ENCODE results near the gene RARRES2. TPM values are rescaled to one million over a fixed set of nuclear protein-coding genes. Genes with fewer than 3 reads are reported as not detected.

Gene RARRES2
- total RNA-seq, 5 donors from 2014 or later (not counting 1 experiment from before 2014, with no cell fraction given): 2.7 to 3.2 (median 2.7) TPM; not detected in 2

GRCh38 chr7:150385302-150385723, 43.9 kb upstream of the RARRES2 start:
- no peak for ATAC-seq (replicated peaks in 1 of 4)
- no peak for DNase-seq
- H3K27me3 Mint-ChIP-seq: no peaks in the 10 kb centered on the region
- H3K27me3 ChIP-seq (replicated peaks in 1 of 2; ENCODE audit: control insufficient read depth in 2 of 2, extremely low read depth in 1 of 2, insufficient read depth in 2 of 2, low read length in 1 of 2): no peaks in the 10 kb centered on the region
- peaks cover 0 to 5% of the 10 kb centered on the region in 2 experiments for H3K4me1 ChIP-seq (ENCODE audit: control insufficient read depth in 1 of 2, extremely low read depth in 1 of 2, insufficient read depth in 2 of 2, low read length in 2 of 2)
- H3K4me3 ChIP-seq (ENCODE audit: control insufficient read depth in 1 of 2, extremely low read depth in 1 of 2, low read length in 1 of 2): no peak overlapping the region
- no peak overlapping the region for H3K27ac ChIP-seq (ENCODE audit: low read length)
- no peak overlapping the region for H3K4me3 Mint-ChIP-seq
- H3K9me3 ChIP-seq: no peaks in the 10 kb centered on the region
- H3K4me1 Mint-ChIP-seq: peaks cover 12 to 20% (median 17%) of the 10 kb centered on the region in 3 donors
- WGBS (ENCODE audit: insufficient coverage): 91% methylated on average over 11 of the region's 14 CpGs
- peaks cover 3% of the 10 kb centered on the region for H3K36me3 Mint-ChIP-seq
- ChIA-PET POLR2A (no interaction called here), CTCF (no interaction called here)
- peaks cover 0 to 4% of the 10 kb centered on the region in 2 donors for H3K36me3 ChIP-seq (ENCODE audit: control insufficient read depth in 2 of 2, extremely low read depth in 1 of 2, insufficient read depth in 1 of 2, low read length in 1 of 2)
- H3K27ac Mint-ChIP-seq: no peak overlapping the region
- no peaks in the 10 kb centered on the region for H3K9me3 Mint-ChIP-seq

- Histone ChIP-seq H3K9me3 (no peaks in the 10 kb centered on the region), H3K27ac (ENCODE audit: low read length) (no peak overlapping the region), H3K4me1 (ENCODE audit: control insufficient read depth in 1 of 2, extremely low read depth in 1 of 2, insufficient read depth in 2 of 2, low read length in 2 of 2) (peaks cover 5 to 12% of the 10 kb centered on the region in 2 experiments), H3K4me3 (ENCODE audit: control insufficient read depth in 1 of 2, extremely low read depth in 1 of 2, low read length in 1 of 2) (no peak overlapping the region), H3K27me3 (replicated peaks in 1 of 2; ENCODE audit: control insufficient read depth in 2 of 2, extremely low read depth in 1 of 2, insufficient read depth in 2 of 2, low read length in 1 of 2) (no peaks in the 10 kb centered on the region), H3K36me3 (ENCODE audit: control insufficient read depth in 2 of 2, extremely low read depth in 1 of 2, insufficient read depth in 1 of 2, low read length in 1 of 2) (peaks cover 0 to 4% of the 10 kb centered on the region in 2 donors)
- Mint-ChIP-seq H3K36me3 (peaks cover 3% of the 10 kb centered on the region), H3K4me1 (peaks cover 19 to 26% (median 24%) of the 10 kb centered on the region in 3 donors), H3K4me3 (no peak overlapping the region), H3K27me3 (no peaks in the 10 kb centered on the region), H3K27ac (peak overlapping the region in 1 of 2 donors; percentile 52), H3K9me3 (no peaks in the 10 kb centered on the region)
- ChIA-PET CTCF (no interaction called here), POLR2A (no interaction called here)
- DNase-seq: no peak
- ATAC-seq (replicated peaks in 1 of 4): no peak
- WGBS (ENCODE audit: insufficient coverage): 70% methylated on average over 3 of the region's 15 CpGs
These were observed 43.2 kb upstream of the RARRES2 start for GRCh38 chr7:150384406-150385301.

DNA sequence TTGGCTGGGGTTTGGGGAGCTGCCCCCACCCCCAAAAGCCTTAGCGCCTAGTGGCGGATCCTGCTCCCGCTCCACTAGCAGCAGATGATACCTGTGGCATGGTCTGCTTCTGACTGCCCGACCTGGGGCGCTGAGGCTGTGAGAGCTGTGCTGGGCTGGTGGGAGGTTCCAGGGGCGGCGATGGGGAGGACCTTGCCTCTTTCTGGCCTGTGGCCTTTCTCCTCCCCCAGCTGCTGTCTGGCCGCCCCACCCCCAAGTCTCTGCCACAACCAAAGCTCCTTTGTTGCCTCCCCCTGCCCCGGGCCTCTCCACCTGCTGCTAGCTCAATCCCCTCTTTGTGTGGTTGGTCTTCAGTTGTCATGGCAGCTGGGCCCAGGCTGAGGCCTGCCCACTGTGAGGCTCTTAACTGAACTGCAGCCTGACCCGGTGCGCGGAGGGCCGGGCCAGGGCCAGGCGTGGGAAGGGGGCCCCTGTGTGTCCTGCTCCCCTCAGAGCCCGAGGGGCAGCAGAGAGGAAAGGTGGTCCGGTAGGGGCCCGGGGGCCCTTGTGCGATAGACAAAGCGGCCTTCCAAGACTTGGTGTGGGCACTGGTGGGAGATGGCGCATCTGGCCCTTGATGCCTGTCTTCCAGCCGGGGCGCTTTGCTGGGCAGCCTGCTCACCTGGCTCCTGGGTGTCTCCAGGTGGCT, 42.4 kb upstream of the RARRES2 start:
- no peaks in the 10 kb centered on the region for H3K27me3 Mint-ChIP-seq
- H3K4me1 Mint-ChIP-seq: peaks cover 20 to 29% (median 26%) of the 10 kb centered on the region in 3 donors
- no peaks in the 10 kb centered on the region for H3K9me3 Mint-ChIP-seq
- H3K36me3 Mint-ChIP-seq: peaks cover 3% of the 10 kb centered on the region
- peaks cover 6 to 14% of the 10 kb centered on the region in 2 experiments for H3K4me1 ChIP-seq (ENCODE audit: control insufficient read depth in 1 of 2, extremely low read depth in 1 of 2, insufficient read depth in 2 of 2, low read length in 2 of 2)
- H3K36me3 ChIP-seq (ENCODE audit: control insufficient read depth in 2 of 2, extremely low read depth in 1 of 2, insufficient read depth in 1 of 2, low read length in 1 of 2): peaks cover 0 to 4% of the 10 kb centered on the region in 2 donors
- 98% methylated on average over 16 of the region's 22 CpGs for WGBS (ENCODE audit: insufficient coverage)
- CTCF ChIA-PET: no interaction called here
- H3K27ac ChIP-seq (ENCODE audit: low read length): no peak overlapping the region
- POLR2A ChIA-PET: no interaction called here
- H3K9me3 ChIP-seq: no peaks in the 10 kb centered on the region
- no peak overlapping the region for H3K4me3 ChIP-seq (ENCODE audit: control insufficient read depth in 1 of 2, extremely low read depth in 1 of 2, low read length in 1 of 2)
- no peaks in the 10 kb centered on the region for H3K27me3 ChIP-seq (replicated peaks in 1 of 2; ENCODE audit: control insufficient read depth in 2 of 2, extremely low read depth in 1 of 2, insufficient read depth in 2 of 2, low read length in 1 of 2)
- H3K4me3 Mint-ChIP-seq: no peak overlapping the region
- ATAC-seq (replicated peaks in 1 of 4) (no peak), DNase-seq (no peak)
- no peak overlapping the region for H3K27ac Mint-ChIP-seq

DNA sequence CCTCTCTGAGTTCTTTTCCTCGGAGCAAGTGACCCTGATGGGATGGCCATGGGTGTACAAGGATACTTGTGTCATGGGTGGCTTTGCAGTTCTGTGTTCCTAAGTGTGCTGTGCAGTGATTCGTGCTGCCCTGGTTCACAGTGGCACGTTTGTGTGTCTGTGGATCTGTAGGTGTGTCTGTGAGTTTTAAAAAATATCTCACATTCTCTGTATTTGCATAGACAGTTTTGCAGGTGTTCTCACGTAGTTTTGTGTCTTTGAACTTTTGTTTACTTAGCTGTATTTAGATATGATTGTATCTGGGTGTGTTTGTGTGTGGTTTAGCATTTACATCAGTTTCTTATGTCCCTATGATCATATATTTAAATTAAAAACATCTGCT, 41.4 kb upstream of the RARRES2 start:
- Histone ChIP-seq H3K27ac (ENCODE audit: low read length) (no peak overlapping the region), H3K4me1 (ENCODE audit: control insufficient read depth in 1 of 2, extremely low read depth in 1 of 2, insufficient read depth in 2 of 2, low read length in 2 of 2) (peaks cover 6 to 25% of the 10 kb centered on the region in 2 experiments), H3K36me3 (ENCODE audit: control insufficient read depth in 2 of 2, extremely low read depth in 1 of 2, insufficient read depth in 1 of 2, low read length in 1 of 2) (peaks cover 0 to 4% of the 10 kb centered on the region in 2 donors), H3K4me3 (ENCODE audit: control insufficient read depth in 1 of 2, extremely low read depth in 1 of 2, low read length in 1 of 2) (no peak overlapping the region), H3K27me3 (replicated peaks in 1 of 2; ENCODE audit: control insufficient read depth in 2 of 2, extremely low read depth in 1 of 2, insufficient read depth in 2 of 2, low read length in 1 of 2) (no peaks in the 10 kb centered on the region), H3K9me3 (no peaks in the 10 kb centered on the region)
- Mint-ChIP-seq H3K27me3 (no peaks in the 10 kb centered on the region), H3K27ac (no peak overlapping the region), H3K36me3 (peaks cover 3% of the 10 kb centered on the region), H3K9me3 (no peaks in the 10 kb centered on the region), H3K4me3 (no peak overlapping the region), H3K4me1 (peaks cover 25 to 34% (median 31%) of the 10 kb centered on the region in 3 donors)
- POLR2A ChIA-PET: no interaction called here
- CTCF ChIA-PET: no interaction called here
- WGBS (ENCODE audit: insufficient coverage): no CpG with 5 or more reads among the region's 4 CpGs
- ATAC-seq (replicated peaks in 1 of 4): no peak
- no peak for DNase-seq

- POLR2A ChIA-PET: no interaction called here
- CTCF ChIA-PET: no interaction called here
These were observed 40.9 kb upstream of the RARRES2 start for GRCh38 chr7:150382123-150382843.

GRCh38 chr7:150381785-150382122, 40.3 kb upstream of the RARRES2 start:
- no peak overlapping the region for H3K4me3 ChIP-seq (ENCODE audit: control insufficient read depth in 1 of 2, extremely low read depth in 1 of 2, low read length in 1 of 2)
- no peaks in the 10 kb centered on the region for H3K9me3 ChIP-seq
- peaks cover 6 to 26% of the 10 kb centered on the region in 2 experiments for H3K4me1 ChIP-seq (ENCODE audit: control insufficient read depth in 1 of 2, extremely low read depth in 1 of 2, insufficient read depth in 2 of 2, low read length in 2 of 2)
- WGBS (ENCODE audit: insufficient coverage): no CpG with 5 or more reads among the region's 1 CpG
- H3K36me3 ChIP-seq (ENCODE audit: control insufficient read depth in 2 of 2, extremely low read depth in 1 of 2, insufficient read depth in 1 of 2, low read length in 1 of 2): peaks cover 0 to 4% of the 10 kb centered on the region in 2 donors
- H3K4me1 Mint-ChIP-seq: peaks cover 33 to 42% (median 40%) of the 10 kb centered on the region in 3 donors
- no peaks in the 10 kb centered on the region for H3K9me3 Mint-ChIP-seq
- H3K27ac ChIP-seq (ENCODE audit: low read length): no peak overlapping the region
- DNase-seq: no peak
- POLR2A ChIA-PET: no interaction called here
- H3K27me3 Mint-ChIP-seq: no peaks in the 10 kb centered on the region
- CTCF ChIA-PET: no interaction called here
- no peak for ATAC-seq (replicated peaks in 1 of 4)
- H3K27me3 ChIP-seq (replicated peaks in 1 of 2; ENCODE audit: control insufficient read depth in 2 of 2, extremely low read depth in 1 of 2, insufficient read depth in 2 of 2, low read length in 1 of 2): no peaks in the 10 kb centered on the region
- H3K4me3 Mint-ChIP-seq: no peak overlapping the region
- peaks cover 3% of the 10 kb centered on the region for H3K36me3 Mint-ChIP-seq
- H3K27ac Mint-ChIP-seq: no peak overlapping the region

More at GRCh38 chr7:150382123-150382843, 40.9 kb upstream of the RARRES2 start:
- no peak overlapping the region for H3K4me3 ChIP-seq (ENCODE audit: control insufficient read depth in 1 of 2, extremely low read depth in 1 of 2, low read length in 1 of 2)
- no peak overlapping the region for H3K27ac Mint-ChIP-seq
- no peaks in the 10 kb centered on the region for H3K9me3 Mint-ChIP-seq
- peaks cover 6 to 25% of the 10 kb centered on the region in 2 experiments for H3K4me1 ChIP-seq (ENCODE audit: control insufficient read depth in 1 of 2, extremely low read depth in 1 of 2, insufficient read depth in 2 of 2, low read length in 2 of 2)
- WGBS (ENCODE audit: insufficient coverage): 91% methylated on average over 16 of the region's 20 CpGs
- H3K36me3 ChIP-seq (ENCODE audit: control insufficient read depth in 2 of 2, extremely low read depth in 1 of 2, insufficient read depth in 1 of 2, low read length in 1 of 2): peaks cover 0 to 4% of the 10 kb centered on the region in 2 donors
- no peaks in the 10 kb centered on the region for H3K27me3 Mint-ChIP-seq
- H3K36me3 Mint-ChIP-seq: peaks cover 3% of the 10 kb centered on the region
- no peak for DNase-seq
- H3K4me3 Mint-ChIP-seq: no peak overlapping the region
- ATAC-seq (replicated peaks in 1 of 4): no peak
- H3K4me1 Mint-ChIP-seq: peaks cover 31 to 39% (median 36%) of the 10 kb centered on the region in 3 donors
- no peaks in the 10 kb centered on the region for H3K9me3 ChIP-seq
- no peaks in the 10 kb centered on the region for H3K27me3 ChIP-seq (replicated peaks in 1 of 2; ENCODE audit: control insufficient read depth in 2 of 2, extremely low read depth in 1 of 2, insufficient read depth in 2 of 2, low read length in 1 of 2)
- no peak overlapping the region for H3K27ac ChIP-seq (ENCODE audit: low read length)
